HEK293 (cell line): ENCODE data around the gene MTARC1.

Experiments used
- BCL11A ChIP-seq: fragments of 450-650 bp; formaldehyde crosslinking; IDR thresholded peaks from 2 replicates; pipeline ENCODE4 v1.5.1; 2016; ENCODE audit warnings: low read depth, missing biosample characterization, missing genetic modification characterization
- GLI4 ChIP-seq: fragments of 450-650 bp; formaldehyde crosslinking; IDR thresholded peaks from 2 replicates; pipeline ENCODE4 v1.5.1; 2016; ENCODE audit warnings: missing biosample characterization, missing genetic modification characterization
- PATZ1 ChIP-seq: fragments of 450-650 bp; formaldehyde crosslinking; IDR thresholded peaks from 2 replicates; pipeline ENCODE4 v1.5.1; 2016; ENCODE audit warnings: missing biosample characterization, missing genetic modification characterization
- REST ChIP-seq: fragments of 450-650 bp; formaldehyde crosslinking; IDR thresholded peaks from 2 replicates; pipeline ENCODE4 v1.5.1; 2016; ENCODE audit warnings: missing biosample characterization, missing genetic modification characterization
- TRIM28 ChIP-seq: IDR thresholded peaks from 2 replicates; pipeline ENCODE4 v1.6.1; 2011; ENCODE audit warnings: low read length, control low read depth, borderline replicate concordance
- ZBTB17 ChIP-seq: fragments of 450-650 bp; formaldehyde crosslinking; IDR thresholded peaks from 2 replicates; pipeline ENCODE4 v1.5.1; 2016; ENCODE audit warnings: missing biosample characterization, missing genetic modification characterization
- ZFP37 ChIP-seq: fragments of 450-650 bp; formaldehyde crosslinking; IDR thresholded peaks from 2 replicates; pipeline ENCODE4 v1.5.1; 2016; ENCODE audit warnings: missing biosample characterization, missing genetic modification characterization
- ZNF350 ChIP-seq: fragments of 450-650 bp; formaldehyde crosslinking; IDR thresholded peaks from 2 replicates; pipeline ENCODE4 v1.5.0; 2017; ENCODE audit warnings: missing biosample characterization, mild to moderate bottlenecking, missing genetic modification characterization
- ZNF362 ChIP-seq: fragments of 450-650 bp; formaldehyde crosslinking; IDR thresholded peaks from 2 replicates; pipeline ENCODE4 v1.5.1; 2016; ENCODE audit warnings: missing biosample characterization, missing genetic modification characterization
- ZNF416 ChIP-seq: fragments of 450-650 bp; formaldehyde crosslinking; IDR thresholded peaks from 2 replicates; pipeline ENCODE4 v1.5.1; 2016; ENCODE audit warnings: missing biosample characterization, missing genetic modification characterization
- ZNF544 ChIP-seq: fragments of 450-650 bp; formaldehyde crosslinking; IDR thresholded peaks from 2 replicates; pipeline ENCODE4 v1.5.0; 2017; ENCODE audit warnings: missing biosample characterization, missing genetic modification characterization
- ZNF555 ChIP-seq: fragments of 450-650 bp; formaldehyde crosslinking; conservative IDR thresholded peaks from 2 replicates; pipeline ENCODE4 v1.5.1; 2017; ENCODE audit warnings: missing biosample characterization, mild to moderate bottlenecking, missing genetic modification characterization, inconsistent platforms
- ZNF610 ChIP-seq: fragments of 450-650 bp; formaldehyde crosslinking; IDR thresholded peaks from 2 replicates; pipeline ENCODE4 v1.5.1; 2016; ENCODE audit warnings: missing biosample characterization, missing genetic modification characterization, borderline replicate concordance
- ZNF624 ChIP-seq: fragments of 450-650 bp; formaldehyde crosslinking; IDR thresholded peaks from 2 replicates; pipeline ENCODE4 v1.5.1; 2017; ENCODE audit warnings: missing biosample characterization, missing genetic modification characterization
- TF ChIP-seq, protein P1 (sequence below): fragments of 450-650 bp; formaldehyde crosslinking; IDR thresholded peaks from 2 replicates; pipeline ENCODE4 v1.5.1; 2016; ENCODE audit warnings: missing biosample characterization, missing genetic modification characterization
- TF ChIP-seq, protein P2 (sequence below): fragments of 450-650 bp; formaldehyde crosslinking; IDR thresholded peaks from 2 replicates; pipeline ENCODE4 v1.5.1; 2016; ENCODE audit warnings: missing biosample characterization, missing genetic modification characterization
- TF ChIP-seq, protein P3 (sequence below): sonication (generic); formaldehyde crosslinking; IDR thresholded peaks from 2 replicates; pipeline ENCODE4 v1.8.1; 2022; ENCODE audit warnings: mild to moderate bottlenecking, moderate library complexity, missing genetic modification reagents

Gene MTARC1

DNA sequence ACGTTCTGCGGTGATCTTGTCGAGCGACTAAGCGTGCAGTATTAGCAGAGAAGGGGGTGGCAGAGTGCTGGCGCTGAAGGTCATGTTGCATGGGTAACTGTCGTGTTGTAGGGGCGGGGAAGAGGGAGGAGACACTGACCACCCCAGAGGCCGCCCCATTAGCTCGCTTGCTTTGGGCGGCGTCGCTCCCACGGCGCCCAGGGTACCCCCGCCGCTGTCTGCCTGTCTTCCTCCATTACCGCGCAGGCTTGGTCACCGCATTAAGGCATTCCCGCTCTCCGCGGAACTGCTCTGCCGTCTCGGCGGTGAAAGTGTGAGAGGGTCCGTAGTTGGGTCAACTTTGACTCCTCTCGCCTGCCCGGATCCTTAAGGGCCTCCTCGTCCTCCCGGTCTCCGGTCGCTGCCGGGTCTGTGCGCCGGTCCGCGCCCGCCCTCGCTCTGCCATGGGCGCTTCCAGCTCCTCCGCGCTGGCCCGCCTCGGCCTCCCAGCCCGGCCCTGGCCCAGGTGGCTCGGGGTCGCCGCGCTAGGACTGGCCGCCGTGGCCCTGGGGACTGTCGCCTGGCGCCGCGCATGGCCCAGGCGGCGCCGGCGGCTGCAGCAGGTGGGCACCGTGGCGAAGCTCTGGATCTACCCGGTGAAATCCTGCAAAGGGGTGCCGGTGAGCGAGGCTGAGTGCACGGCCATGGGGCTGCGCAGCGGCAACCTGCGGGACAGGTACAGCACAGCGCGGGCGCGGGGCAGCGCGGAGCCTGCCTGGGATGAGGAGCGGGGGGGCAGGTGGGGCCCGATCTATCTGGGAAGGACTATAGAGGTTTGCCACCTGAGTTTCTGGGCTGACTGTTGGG is 38.4 kb upstream of the MTARC1 start, which contains the start of gene MTARC2 (continued):
- TF ChIP-seq, protein P1, sequence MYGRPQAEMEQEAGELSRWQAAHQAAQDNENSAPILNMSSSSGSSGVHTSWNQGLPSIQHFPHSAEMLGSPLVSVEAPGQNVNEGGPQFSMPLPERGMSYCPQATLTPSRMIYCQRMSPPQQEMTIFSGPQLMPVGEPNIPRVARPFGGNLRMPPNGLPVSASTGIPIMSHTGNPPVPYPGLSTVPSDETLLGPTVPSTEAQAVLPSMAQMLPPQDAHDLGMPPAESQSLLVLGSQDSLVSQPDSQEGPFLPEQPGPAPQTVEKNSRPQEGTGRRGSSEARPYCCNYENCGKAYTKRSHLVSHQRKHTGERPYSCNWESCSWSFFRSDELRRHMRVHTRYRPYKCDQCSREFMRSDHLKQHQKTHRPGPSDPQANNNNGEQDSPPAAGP: peak; percentile 63
- peak; percentile 43; the same call in 1 of the 2 replicates for TF ChIP-seq TRIM28
- TF ChIP-seq PATZ1 (tag by site-specific recombination): peak; percentile 83
- TF ChIP-seq BCL11A (tag by site-specific recombination): peak; percentile 49; the same call in 1 of the 2 replicates
- peak; percentile 23; the same call in 1 of the 2 replicates for TF ChIP-seq REST (tag by site-specific recombination)
- no peak for TF ChIP-seq ZNF624
- TF ChIP-seq ZFP37 (tag by site-specific recombination): peak; percentile 54; the same call in 1 of the 2 replicates
- TF ChIP-seq, protein P2, sequence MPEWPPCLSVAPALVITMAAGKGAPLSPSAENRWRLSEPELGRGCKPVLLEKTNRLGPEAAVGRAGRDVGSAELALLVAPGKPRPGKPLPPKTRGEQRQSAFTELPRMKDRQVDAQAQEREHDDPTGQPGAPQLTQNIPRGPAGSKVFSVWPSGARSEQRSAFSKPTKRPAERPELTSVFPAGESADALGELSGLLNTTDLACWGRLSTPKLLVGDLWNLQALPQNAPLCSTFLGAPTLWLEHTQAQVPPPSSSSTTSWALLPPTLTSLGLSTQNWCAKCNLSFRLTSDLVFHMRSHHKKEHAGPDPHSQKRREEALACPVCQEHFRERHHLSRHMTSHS: no peak
- TF ChIP-seq, protein P3, sequence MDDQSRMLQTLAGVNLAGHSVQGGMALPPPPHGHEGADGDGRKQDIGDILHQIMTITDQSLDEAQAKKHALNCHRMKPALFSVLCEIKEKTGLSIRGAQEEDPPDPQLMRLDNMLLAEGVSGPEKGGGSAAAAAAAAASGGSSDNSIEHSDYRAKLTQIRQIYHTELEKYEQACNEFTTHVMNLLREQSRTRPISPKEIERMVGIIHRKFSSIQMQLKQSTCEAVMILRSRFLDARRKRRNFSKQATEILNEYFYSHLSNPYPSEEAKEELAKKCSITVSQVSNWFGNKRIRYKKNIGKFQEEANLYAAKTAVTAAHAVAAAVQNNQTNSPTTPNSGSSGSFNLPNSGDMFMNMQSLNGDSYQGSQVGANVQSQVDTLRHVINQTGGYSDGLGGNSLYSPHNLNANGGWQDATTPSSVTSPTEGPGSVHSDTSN (CRISPR knock-in tag): peak; percentile 49; the same call in 1 of the 2 replicates
- no peak for TF ChIP-seq ZNF416 (tag by site-specific recombination)
- no peak for TF ChIP-seq ZNF350 (tag by site-specific recombination)
- TF ChIP-seq GLI4 (tag by site-specific recombination): 0 out of 2 replicates have a peak, but pooled peaks have one; percentile 8
- TF ChIP-seq ZNF610 (tag by site-specific recombination): peak; percentile 71; the same call in 1 of the 2 replicates
- no peak for TF ChIP-seq ZNF362
- no peak for TF ChIP-seq ZNF544 (tag by site-specific recombination)
- peak; percentile 68 for TF ChIP-seq ZBTB17
- no peak for TF ChIP-seq ZNF555
